HL-60 (cell line): ENCODE results near the gene CCM2L.

Experiments
- CTCF ChIP-seq: IDR thresholded peaks from one replicate; pipeline ENCODE4 v1.5.1; 2011; ENCODE audit warnings: low read length, control low read depth, inconsistent platforms; ENCODE audit not compliant: insufficient read depth
- GABPA ChIP-seq: IDR thresholded peaks from 2 replicates; pipeline ENCODE4 v1.6.1; 2012; ENCODE audit warnings: low read depth
- POLR2AphosphoS5 ChIP-seq: IDR thresholded peaks from 2 replicates; pipeline ENCODE4 v1.6.1; 2012; ENCODE audit warnings: low read depth
- REST ChIP-seq: IDR thresholded peaks from 2 replicates; pipeline ENCODE4 v1.6.1; 2012; ENCODE audit warnings: low read depth; ENCODE audit not compliant: insufficient replicate concordance
- SPI1 ChIP-seq: IDR thresholded peaks from 2 replicates; pipeline ENCODE4 v1.6.1; 2012; ENCODE audit warnings: low read depth, mild to moderate bottlenecking, borderline replicate concordance

GRCh38 chr20:32079655-32080109 is 69.4 kb downstream of the CCM2L start:
- TF ChIP-seq GABPA, result no peak
- TF ChIP-seq CTCF, result no peak
- no peak for TF ChIP-seq REST
- no peak for TF ChIP-seq POLR2AphosphoS5
- TF ChIP-seq SPI1, result no peak
